Stomach smooth muscle (tissue), 2 donors: Measurements from ENCODE around the gene SHISA3.

Experiments used
- H3K27ac ChIP-seq: one replicate; pipeline ENCODE4 v1.7.0; 2013; ENCODE audit warnings: mild to moderate bottlenecking, low read length, inconsistent platforms
- H3K27me3 ChIP-seq, 2 donors: one replicate each; pipeline ENCODE4 v1.7.0; 2013; ENCODE audit warnings: low read length in 2 of 2; ENCODE audit not compliant: insufficient read depth in 2 of 2, control insufficient read depth in 1 of 2
- H3K36me3 ChIP-seq, 2 donors: one replicate each; pipeline ENCODE4 v1.7.0; 2013; ENCODE audit warnings: low read length in 2 of 2; ENCODE audit not compliant: control insufficient read depth in 2 of 2, insufficient read depth in 2 of 2
- H3K4me1 ChIP-seq: one replicate; pipeline ENCODE4 v1.7.0; 2013; ENCODE audit warnings: low read length; ENCODE audit not compliant: control insufficient read depth, insufficient read depth
- H3K4me3 ChIP-seq, 2 donors: one replicate each; pipeline ENCODE4 v1.7.0; 2013; ENCODE audit warnings: low read length in 2 of 2
- H3K9ac ChIP-seq, 2 donors: one replicate each; pipeline ENCODE4 v1.7.0; 2013; ENCODE audit warnings: low read length in 2 of 2, mild to moderate bottlenecking in 1 of 2
- H3K9me3 ChIP-seq, 2 donors: one replicate each; pipeline ENCODE4 v1.7.0; 2013; ENCODE audit warnings: low read length in 2 of 2; ENCODE audit not compliant: control insufficient read depth in 2 of 2
- donor health status: healthy.
- donor health status: Pancreatic carcinoma.

SHISA3 gene

GRCh38 chr4:42442601-42443000, 45.3 kb downstream of the SHISA3 start:
- H3K9ac ChIP-seq = no peak overlapping the region
- no peaks in the 10 kb centered on the region for H3K9me3 ChIP-seq
- no peak overlapping the region for H3K4me3 ChIP-seq
- peaks cover 0 to 3% of the 10 kb centered on the region in 2 donors for H3K36me3 ChIP-seq
- no peaks in the 10 kb centered on the region for H3K27me3 ChIP-seq
- H3K27ac ChIP-seq = no peak overlapping the region
- H3K4me1 ChIP-seq = no peaks in the 10 kb centered on the region

- H3K4me1 ChIP-seq = no peaks in the 10 kb centered on the region
- no peak overlapping the region for H3K27ac ChIP-seq
- H3K9me3 ChIP-seq = no peaks in the 10 kb centered on the region
- H3K36me3 ChIP-seq = peaks cover 0 to 3% of the 10 kb centered on the region in 2 donors
- H3K9ac ChIP-seq = no peak overlapping the region
- no peaks in the 10 kb centered on the region for H3K27me3 ChIP-seq
- H3K4me3 ChIP-seq = no peak overlapping the region
Measured at GRCh38 chr4:42445038-42445437, 47.8 kb downstream of the SHISA3 start.

GRCh38 chr4:42446823-42447222, 49.5 kb downstream of the SHISA3 start:
- no peak overlapping the region for H3K9ac ChIP-seq
- no peaks in the 10 kb centered on the region for H3K27me3 ChIP-seq
- peaks cover 0 to 3% of the 10 kb centered on the region in 2 donors for H3K36me3 ChIP-seq

More at GRCh38 chr4:42446823-42447222, 49.5 kb downstream of the SHISA3 start:
- Histone ChIP-seq H3K4me3 (no peak overlapping the region), H3K9me3 (no peaks in the 10 kb centered on the region), H3K4me1 (no peaks in the 10 kb centered on the region), H3K27ac (no peak overlapping the region)
